ENCODE data around the gene POU2F3.

Gene POU2F3

GRCh38 chr11:120239713-120240640, at the start of gene POU2F3:
POU2F3 (plus strand) TSS chr11:120240140; CDS start chr11:120240344, 204 bp downstream.
- no peak for DNase-seq

- DNase-seq = no peak
These were observed 48.9 kb upstream of the POU2F3 start for GRCh38 chr11:120191058-120191457.

- no peak for DNase-seq
These were observed 46.9 kb upstream of the POU2F3 start for GRCh38 chr11:120192831-120193625.

- DNase-seq = no peak
These were observed 45.8 kb upstream of the POU2F3 start for GRCh38 chr11:120194166-120194565.

- no peak for DNase-seq
These were observed 44.2 kb upstream of the POU2F3 start for GRCh38 chr11:120195601-120196320.

DNA sequence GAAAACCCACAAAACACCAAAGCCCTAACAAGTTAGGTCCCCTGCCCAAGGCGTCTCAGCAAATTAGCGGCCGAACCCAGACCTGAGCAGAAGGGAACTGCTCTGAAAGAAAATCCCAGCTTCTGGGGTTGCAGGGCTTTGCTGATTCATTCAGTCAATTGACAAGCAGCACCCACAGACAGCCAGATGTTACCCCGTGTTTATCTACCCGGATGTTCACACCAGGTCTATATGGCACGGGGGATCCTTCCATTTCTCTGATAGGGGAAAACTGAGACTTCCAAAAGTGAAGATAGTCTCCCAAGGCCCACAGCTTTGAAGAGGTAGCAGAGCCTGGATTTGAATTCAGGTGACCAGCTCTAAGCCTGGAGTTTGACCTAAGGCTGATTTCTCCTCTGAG, 43.1 kb upstream of the POU2F3 start:
- DNase-seq = no peak

- DNase-seq = no peak
These were observed 42.6 kb upstream of the POU2F3 start for GRCh38 chr11:120197251-120197891.

GRCh38 chr11:120197977-120198376, 42.0 kb upstream of the POU2F3 start:
- no peak for DNase-seq

DNA sequence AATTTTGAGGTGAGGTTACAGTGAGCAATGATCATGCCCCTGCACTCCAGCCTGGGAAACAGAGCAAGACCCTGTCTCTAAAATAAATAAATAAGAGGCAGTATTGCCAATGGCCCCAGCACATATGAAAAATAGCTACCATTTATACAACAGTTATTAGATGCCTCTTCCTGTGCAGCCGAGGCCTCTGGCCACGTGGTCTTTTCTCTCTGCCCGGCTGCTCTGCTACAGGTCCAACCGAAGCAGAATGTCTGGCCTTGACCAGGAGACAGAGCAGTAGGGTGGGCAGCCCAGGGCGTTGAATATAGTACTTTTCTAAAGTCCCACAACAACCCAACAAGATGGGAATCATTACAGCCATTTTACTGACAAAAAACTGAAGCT, 41.5 kb upstream of the POU2F3 start:
- DNase-seq = no peak

DNA sequence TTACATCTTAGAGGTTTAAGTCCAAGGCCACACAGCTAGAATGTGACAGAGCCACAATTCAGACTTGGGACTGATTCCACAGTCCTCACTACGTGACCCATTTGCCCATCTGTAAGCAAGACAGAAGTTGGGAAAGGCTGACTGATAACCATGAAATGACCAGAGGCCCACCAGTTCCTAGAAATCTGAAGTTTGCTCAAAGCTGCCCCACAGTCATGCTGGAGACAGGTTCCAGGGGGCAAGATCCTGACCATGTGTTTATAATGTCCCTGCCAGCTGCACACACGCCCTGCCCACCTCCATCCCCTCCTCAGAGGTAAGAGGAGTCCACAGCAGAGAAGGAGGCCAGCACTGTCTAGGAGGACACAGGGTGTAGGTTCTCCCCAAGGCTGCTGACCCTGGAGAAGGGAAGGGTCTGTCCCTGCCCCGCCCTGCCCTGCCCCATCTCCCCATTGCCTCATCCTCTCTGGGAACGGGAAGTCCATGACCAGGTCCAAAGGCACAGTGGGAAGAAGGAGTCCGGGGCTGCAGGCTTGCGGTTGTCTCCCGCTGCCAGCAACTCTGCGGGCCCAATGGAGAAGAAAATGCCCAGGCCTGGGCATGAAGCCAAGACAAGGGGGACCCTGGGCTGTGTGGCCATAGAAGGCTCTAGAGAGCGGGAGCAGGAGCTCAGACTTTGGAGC, 41.0 kb upstream of the POU2F3 start:
- no peak for DNase-seq

DNA sequence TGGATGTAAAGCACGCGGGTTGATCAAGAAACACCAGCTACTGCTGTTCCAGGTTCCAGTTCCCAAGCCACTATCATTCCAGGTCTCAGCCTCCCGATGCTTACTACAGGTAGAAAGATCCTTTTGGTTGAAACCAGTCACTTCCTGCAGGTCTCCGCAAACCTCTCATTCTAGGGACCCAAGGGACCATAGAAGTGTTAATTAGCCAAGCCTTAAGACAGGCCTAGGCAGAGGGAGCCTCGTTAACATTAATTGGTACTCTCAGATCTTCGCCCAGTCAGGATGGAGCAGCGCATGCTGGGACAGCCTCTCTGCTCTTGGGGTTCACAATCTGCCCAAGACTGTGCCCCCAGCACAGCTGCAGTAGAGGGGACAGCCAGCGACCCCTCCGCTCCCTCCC, 40.3 kb upstream of the POU2F3 start:
- no peak for DNase-seq

- DNase-seq = no peak
These were observed 39.3 kb upstream of the POU2F3 start for GRCh38 chr11:120200677-120201076.

DNA sequence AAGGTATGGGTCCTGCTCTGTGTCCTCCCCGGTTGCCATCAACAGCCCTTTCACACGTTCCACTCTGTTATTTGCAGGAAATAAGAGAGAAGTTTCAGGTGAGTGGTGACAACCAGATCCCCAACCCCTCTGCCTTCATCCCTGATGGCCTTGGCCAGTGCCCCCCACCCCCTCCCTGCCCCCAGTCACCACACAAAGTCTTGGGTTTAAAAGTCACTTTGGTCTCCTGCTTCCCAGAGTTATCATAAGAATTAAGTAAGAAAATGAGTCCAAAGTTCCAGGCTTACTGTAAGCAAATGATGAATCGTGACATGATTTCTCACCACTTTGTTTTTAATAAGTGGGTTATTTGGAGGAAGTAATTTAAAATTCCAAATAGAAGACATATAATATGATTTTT, 38.3 kb upstream of the POU2F3 start:
- DNase-seq = no peak

- no peak for DNase-seq
These were observed 36.3 kb upstream of the POU2F3 start for GRCh38 chr11:120203626-120204025.

DNA sequence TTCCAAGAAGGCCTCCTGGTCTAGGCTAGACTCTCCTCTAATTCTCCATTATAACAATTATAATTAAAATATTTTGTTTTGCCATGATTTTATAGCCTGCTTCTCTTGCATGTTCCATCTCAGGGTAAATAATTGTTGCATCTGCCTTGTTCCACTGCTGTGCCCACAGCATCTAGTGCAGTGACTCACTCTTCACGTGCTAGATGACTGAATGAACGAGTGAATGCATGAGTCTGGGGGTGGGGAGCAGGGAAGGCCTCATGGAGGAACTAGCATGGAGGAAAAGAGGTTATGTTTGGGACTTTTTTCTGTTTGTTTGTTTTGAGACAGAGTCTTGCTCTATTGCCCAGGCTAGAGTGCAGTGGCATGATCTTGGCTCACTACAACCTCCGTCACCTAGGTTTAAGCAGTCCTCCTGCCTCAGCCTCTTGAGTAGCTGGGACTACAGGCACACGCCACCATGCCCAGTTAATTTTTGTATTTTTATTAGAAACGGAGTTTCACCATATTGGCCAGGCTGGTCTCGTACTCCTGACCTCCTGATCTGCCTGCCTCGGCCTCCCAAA, 34.3 kb upstream of the POU2F3 start:
- DNase-seq = no peak

DNA sequence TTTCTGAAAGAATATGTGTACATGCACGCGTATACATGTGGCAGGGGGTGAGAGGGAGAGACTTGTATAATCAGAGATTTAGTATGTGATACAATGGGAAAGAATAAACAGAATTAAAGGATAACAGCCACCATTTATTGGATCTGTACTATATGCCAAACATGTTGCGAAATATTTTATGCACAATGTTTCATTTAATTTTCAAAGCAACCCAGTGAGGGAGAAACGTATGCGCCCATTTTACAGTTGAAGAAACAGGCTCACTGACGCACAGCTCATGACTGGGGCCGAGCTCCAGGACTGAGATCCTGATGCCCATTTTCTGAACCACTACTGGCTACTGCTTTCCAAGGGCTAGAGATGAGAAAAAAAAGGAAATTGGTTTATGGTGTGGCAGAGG, 32.4 kb upstream of the POU2F3 start:
- no peak for DNase-seq

DNA sequence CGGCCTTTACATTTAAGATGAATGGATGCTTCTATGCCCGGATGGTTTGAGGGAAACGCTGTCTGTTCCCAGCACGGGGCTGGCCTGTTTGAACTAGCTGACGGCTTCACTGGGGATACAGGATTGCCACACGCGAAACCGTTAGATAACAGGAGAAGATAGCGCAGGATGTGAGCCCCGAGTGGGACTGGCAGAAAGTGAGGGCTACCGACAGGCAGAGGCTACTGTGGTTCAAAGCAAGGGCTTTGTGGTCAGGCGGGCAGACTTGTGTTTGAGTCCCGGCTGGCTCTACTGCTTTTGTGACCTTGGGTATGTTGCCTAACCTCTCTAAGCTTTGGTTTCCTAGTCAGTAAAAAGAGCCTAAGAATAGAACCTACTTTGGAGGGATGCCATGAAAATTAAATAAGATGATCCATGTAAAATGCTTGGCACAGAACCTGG, 31.9 kb upstream of the POU2F3 start:
- no peak for DNase-seq

DNA sequence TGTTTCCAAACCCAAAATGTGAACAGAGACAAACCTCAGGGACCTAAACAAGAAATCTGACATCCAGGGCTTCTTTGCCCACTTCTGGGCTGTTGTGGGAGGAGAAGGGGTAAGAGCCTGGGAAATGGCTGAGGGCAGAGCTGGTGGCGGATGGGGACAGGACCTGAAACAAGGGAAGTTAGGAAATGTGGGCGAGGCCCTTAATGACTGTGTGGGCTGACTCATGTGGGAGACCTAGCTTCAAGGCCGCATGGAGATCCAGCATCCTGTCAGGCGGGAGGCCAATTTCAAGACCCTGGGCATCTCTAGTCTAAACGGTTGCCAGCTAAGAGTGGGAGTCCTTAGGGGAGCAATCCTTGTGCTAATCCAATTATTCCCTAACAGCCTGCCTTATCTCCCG, 31.2 kb upstream of the POU2F3 start:
- DNase-seq = no peak

DNA sequence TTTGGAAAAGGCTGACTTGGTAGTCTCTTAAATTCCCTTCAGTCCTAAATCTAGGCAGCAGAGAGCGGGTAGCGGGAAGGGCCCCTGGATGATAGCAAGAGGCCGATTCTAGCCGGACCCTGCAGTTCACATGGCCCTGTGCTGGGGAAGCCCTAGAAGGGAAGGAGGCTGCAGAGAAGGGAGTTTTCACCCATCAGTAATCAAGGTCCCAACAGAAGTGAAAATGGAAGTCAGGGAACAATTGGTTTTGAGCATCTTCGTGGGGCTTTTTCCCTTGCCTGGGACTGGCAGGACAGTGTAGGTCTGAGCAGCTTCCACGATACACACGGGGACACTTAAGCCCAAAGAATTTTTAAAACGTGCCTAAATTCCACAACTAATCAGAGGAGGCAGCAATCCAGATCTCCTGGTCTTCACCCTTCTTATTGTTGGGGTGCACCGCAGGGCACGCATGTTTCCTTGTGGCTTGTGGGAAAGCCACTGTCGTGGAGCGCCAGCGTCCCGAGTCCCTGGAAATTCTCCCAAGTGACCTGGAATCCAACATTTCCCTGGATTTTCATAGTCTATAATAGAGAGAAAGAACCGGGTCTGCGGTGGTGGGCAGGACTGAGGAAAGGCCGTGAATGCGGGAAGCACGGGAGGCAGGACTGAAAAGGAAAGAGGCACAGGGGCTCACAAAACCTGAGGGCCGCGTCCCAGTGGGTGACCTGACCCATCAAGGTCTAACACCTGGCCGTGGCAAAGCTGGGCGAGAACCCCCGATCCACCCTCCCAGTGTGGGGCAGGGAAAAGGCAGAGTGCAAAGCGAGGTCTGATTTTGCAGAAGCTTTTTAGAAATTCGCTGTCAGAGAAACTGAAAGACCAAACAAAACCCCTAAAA, 30.0 kb upstream of the POU2F3 start:
- no peak for DNase-seq

GRCh38 chr11:120210626-120211521, 29.1 kb upstream of the POU2F3 start, which contains the start of gene OAF:
OAF (plus strand) TSS chr11:120211032; CDS start chr11:120211280, 248 bp downstream.
- no peak for DNase-seq
